Osteocyte (in vitro differentiated cells): ENCODE measurements around the gene CCR3. TPM values are rescaled to one million over a fixed set of nuclear protein-coding genes. Genes with fewer than 3 reads are reported as not detected.

ENCODE experiments used
- DNase-seq: peaks from one replicate; pipeline ENCODE4 v3.0.0; 2021; ENCODE audit warnings: mixed read lengths; ENCODE audit not compliant: unreplicated experiment; ENCODE audit errors: extremely low spot score
- H3K27ac Mint-ChIP-seq: one replicate; pipeline ENCODE4 v1.8.0; 2021; ENCODE audit warnings: mild to moderate bottlenecking, mixed read lengths; ENCODE audit not compliant: unreplicated experiment
- H3K27me3 Mint-ChIP-seq: one replicate; pipeline ENCODE4 v1.8.0; 2021; ENCODE audit warnings: mixed read lengths; ENCODE audit not compliant: unreplicated experiment
- H3K36me3 Mint-ChIP-seq: one replicate; pipeline ENCODE4 v1.8.0; 2021; ENCODE audit warnings: mixed read lengths; ENCODE audit not compliant: unreplicated experiment
- H3K4me1 Mint-ChIP-seq: one replicate; pipeline ENCODE4 v1.8.0; 2021; ENCODE audit warnings: mixed read lengths; ENCODE audit not compliant: unreplicated experiment
- H3K4me3 Mint-ChIP-seq: one replicate; pipeline ENCODE4 v1.8.0; 2021; ENCODE audit warnings: mild to moderate bottlenecking, moderate library complexity, mixed read lengths; ENCODE audit not compliant: unreplicated experiment
- H3K9me3 Mint-ChIP-seq: one replicate; pipeline ENCODE4 v1.8.0; 2021; ENCODE audit warnings: mixed read lengths; ENCODE audit not compliant: unreplicated experiment
- total RNA-seq: library from RNA; stranded (reverse); gene quantifications from 2 replicates; pipeline ENCODE4 v1.2.1, GENCODE V29; 2021
- TF ChIP-seq, protein P1 (sequence below): fragments of 200-600 bp; sonication (generic); IDR thresholded peaks from 2 replicates; pipeline ENCODE4 v1.5.0; 2021; ENCODE audit warnings: antibody characterized with exemption, mild to moderate bottlenecking, moderate library complexity

The CCR3 gene
- total RNA-seq, 1 donor from 2014 or later, result not detected

DNA sequence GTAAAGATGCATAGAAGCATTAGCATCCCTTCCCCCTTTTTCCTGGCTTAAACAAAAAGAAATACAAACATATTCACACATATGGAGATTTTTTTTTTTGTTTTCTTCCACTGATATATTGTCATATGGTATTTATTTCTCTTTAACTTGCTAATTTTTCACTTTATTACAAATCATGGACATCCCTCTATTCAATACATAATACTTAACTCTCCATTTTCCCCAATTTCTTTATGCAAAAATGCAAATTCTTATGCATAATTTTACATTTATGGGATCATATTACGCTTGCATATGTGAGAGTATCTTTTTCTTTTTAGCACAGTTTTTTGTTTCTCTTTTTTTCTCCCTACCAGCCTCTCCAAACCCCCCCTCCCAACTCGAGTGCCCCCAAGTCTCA lies 48.8 kb downstream of the CCR3 start:
- TF ChIP-seq, protein P1, sequence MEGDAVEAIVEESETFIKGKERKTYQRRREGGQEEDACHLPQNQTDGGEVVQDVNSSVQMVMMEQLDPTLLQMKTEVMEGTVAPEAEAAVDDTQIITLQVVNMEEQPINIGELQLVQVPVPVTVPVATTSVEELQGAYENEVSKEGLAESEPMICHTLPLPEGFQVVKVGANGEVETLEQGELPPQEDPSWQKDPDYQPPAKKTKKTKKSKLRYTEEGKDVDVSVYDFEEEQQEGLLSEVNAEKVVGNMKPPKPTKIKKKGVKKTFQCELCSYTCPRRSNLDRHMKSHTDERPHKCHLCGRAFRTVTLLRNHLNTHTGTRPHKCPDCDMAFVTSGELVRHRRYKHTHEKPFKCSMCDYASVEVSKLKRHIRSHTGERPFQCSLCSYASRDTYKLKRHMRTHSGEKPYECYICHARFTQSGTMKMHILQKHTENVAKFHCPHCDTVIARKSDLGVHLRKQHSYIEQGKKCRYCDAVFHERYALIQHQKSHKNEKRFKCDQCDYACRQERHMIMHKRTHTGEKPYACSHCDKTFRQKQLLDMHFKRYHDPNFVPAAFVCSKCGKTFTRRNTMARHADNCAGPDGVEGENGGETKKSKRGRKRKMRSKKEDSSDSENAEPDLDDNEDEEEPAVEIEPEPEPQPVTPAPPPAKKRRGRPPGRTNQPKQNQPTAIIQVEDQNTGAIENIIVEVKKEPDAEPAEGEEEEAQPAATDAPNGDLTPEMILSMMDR, result no peak
- DNase-seq, result no peak
- no peaks in the 10 kb centered on the region for H3K36me3 Mint-ChIP-seq
- H3K4me1 Mint-ChIP-seq, result no peaks in the 10 kb centered on the region
- H3K9me3 Mint-ChIP-seq, result no peaks in the 10 kb centered on the region
- H3K4me3 Mint-ChIP-seq, result no peak overlapping the region
- H3K27me3 Mint-ChIP-seq, result peaks cover 24% of the 10 kb centered on the region
- no peak overlapping the region for H3K27ac Mint-ChIP-seq

DNA sequence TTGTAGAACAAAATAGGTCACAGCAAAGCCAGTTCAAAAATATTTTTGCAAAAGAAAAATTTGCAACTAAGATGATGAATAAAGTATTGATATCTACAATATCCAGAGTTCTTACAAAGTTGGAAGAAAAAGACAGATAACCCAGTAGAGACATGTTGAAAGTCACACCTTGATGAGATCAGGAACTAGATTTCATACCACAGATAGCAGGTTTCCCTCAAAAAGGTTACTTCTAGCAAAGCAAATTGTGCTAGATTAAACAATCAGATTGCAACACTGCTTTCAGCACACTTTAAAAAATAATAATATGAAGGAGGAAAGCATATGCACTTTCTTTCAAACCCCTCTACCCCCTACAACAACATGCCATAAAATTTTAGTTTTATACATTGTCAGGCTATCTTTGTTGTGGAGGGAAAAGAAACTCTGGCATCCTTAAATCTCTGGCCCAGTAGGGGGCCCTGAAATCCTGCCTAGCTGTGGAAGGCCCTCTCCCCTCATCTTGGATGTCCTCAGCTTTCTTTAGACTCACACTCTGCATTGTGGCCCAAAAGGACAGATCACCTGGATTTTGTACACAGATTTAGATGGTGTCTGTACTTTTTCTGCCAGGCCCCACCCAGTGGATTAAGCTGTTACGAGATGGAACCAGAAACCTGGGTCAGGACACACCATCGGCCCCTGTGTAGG lies 50.9 kb downstream of the CCR3 start:
- Mint-ChIP-seq H3K36me3 (no peaks in the 10 kb centered on the region), H3K4me3 (no peak overlapping the region), H3K4me1 (no peaks in the 10 kb centered on the region), H3K27me3 (peaks cover 22% of the 10 kb centered on the region), H3K27ac (no peak overlapping the region), H3K9me3 (no peaks in the 10 kb centered on the region)
- TF ChIP-seq, protein P1, result no peak
- no peak for DNase-seq

DNA sequence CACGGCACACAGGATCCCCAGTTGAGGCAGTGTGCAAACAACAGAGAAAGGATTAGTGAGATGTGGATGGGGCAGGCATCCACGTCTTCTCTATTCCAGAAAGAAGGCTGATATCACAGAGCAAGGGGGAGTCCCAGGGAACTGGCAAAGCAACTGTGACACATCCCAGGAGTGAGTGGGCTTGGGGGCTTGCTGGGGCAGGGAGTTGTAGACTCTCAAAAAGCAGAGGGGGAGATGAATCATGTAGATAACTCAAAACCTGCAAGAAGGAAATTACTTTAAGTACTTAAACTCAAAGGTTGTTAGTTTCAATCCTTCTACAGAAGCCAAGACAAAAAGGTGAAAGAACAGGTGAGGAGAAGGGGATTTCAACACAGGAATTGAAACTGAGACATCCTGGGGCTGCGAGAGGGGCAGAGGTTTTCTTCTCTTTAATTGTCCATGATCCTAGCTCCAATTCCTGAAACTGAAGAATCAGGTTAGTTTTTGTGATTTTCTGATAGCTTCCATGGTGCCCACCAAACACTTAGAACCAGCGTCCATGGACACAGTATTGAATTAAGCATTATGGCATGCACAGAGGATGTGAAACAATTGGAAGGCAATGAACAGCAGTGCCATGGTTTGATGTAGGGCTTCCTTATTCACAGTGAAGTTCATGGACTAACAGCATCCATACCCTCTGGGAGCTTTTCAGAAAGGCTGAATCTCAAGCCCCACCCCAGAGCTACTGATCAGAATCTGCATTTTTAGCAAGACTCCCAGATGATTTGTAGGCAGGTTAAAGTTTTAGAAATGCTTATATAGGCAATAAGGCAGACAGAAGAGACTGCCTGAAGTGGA lies 52.0 kb downstream of the CCR3 start:
- Mint-ChIP-seq H3K4me1 (no peaks in the 10 kb centered on the region), H3K4me3 (no peak overlapping the region), H3K36me3 (no peaks in the 10 kb centered on the region), H3K27ac (no peak overlapping the region), H3K9me3 (no peaks in the 10 kb centered on the region), H3K27me3 (peaks cover 22% of the 10 kb centered on the region)
- TF ChIP-seq, protein P1, result no peak
- DNase-seq, result no peak

DNA sequence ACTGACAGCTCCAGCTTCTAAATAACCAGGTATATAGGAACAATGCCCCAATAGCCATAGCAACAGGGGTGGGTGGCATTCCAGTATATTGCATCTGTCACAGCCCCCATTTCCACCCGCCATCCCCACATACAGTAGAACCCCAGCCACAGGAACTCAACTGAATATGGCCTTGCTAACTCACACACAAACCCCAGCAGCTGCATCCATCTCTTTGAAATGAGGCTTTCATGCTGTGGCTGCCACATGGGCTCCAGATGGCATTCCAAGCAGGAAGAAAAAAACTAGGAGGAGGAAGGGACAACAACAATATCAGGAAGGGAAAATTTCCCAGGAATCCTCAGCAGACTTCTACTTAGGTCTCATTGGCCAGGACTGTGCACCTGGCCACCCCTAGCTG lies 54.6 kb downstream of the CCR3 start:
- Mint-ChIP-seq H3K4me3 (no peak overlapping the region), H3K36me3 (no peaks in the 10 kb centered on the region), H3K27me3 (peaks cover 19% of the 10 kb centered on the region), H3K27ac (no peak overlapping the region), H3K9me3 (no peaks in the 10 kb centered on the region), H3K4me1 (no peaks in the 10 kb centered on the region)
- no peak for DNase-seq
- TF ChIP-seq, protein P1, result no peak
